A673 (cell line): ENCODE measurements around the gene PTPRK.

Experiments
- EZH2 ChIP-seq: fragments of 200-600 bp; sonication (generic); IDR thresholded peaks from 2 replicates; pipeline ENCODE4 v1.6.1; 2017; ENCODE audit warnings: borderline replicate concordance, low read depth, mild to moderate bottlenecking, mixed read lengths, antibody characterized with exemption, low read length; ENCODE audit not compliant: poor library complexity, severe bottlenecking
- TF ChIP-seq, protein P1 (sequence below): fragments of 300-800, 200-600 bp; sonication (generic); conservative IDR thresholded peaks from 2 replicates; pipeline ENCODE4 v1.5.1; 2017; ENCODE audit warnings: low read depth, mild to moderate bottlenecking, antibody characterized with exemption, low read length, moderate library complexity, mixed read lengths

DNA sequence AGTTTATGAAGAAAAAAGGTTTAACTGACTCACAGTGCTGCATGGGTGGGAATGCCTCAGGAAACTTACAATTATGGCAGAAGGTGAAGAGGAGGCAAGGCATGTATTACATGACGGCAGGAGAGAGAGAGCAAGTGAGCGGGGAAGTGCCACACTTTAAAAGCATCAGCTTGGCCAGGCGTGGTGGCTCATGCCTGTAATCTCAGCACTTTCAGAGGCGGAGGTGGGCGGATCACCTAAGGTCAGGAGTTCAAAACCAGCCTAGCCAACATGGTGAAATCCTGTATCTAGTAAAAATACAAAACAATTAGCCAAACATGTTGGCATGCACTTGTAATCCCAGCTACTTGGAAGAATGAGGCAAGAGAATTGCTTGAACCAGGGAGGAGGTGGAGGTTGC is 406.2 kb downstream of the PTPRK start:
- TF ChIP-seq, protein P1, sequence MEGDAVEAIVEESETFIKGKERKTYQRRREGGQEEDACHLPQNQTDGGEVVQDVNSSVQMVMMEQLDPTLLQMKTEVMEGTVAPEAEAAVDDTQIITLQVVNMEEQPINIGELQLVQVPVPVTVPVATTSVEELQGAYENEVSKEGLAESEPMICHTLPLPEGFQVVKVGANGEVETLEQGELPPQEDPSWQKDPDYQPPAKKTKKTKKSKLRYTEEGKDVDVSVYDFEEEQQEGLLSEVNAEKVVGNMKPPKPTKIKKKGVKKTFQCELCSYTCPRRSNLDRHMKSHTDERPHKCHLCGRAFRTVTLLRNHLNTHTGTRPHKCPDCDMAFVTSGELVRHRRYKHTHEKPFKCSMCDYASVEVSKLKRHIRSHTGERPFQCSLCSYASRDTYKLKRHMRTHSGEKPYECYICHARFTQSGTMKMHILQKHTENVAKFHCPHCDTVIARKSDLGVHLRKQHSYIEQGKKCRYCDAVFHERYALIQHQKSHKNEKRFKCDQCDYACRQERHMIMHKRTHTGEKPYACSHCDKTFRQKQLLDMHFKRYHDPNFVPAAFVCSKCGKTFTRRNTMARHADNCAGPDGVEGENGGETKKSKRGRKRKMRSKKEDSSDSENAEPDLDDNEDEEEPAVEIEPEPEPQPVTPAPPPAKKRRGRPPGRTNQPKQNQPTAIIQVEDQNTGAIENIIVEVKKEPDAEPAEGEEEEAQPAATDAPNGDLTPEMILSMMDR: no peak
- no peak for TF ChIP-seq EZH2
